NT2/D1 (cell line): ENCODE measurements around the gene PDZD8.

Experiments used
- YY1 ChIP-seq: IDR thresholded peaks from 2 replicates; pipeline ENCODE4 v1.6.1; 2011; ENCODE audit not compliant: insufficient read length, insufficient read depth
- ZNF274 ChIP-seq: IDR thresholded peaks from 2 replicates; pipeline ENCODE4 v1.6.1; 2011; ENCODE audit warnings: mild to moderate bottlenecking, low read depth, low read length

DNA sequence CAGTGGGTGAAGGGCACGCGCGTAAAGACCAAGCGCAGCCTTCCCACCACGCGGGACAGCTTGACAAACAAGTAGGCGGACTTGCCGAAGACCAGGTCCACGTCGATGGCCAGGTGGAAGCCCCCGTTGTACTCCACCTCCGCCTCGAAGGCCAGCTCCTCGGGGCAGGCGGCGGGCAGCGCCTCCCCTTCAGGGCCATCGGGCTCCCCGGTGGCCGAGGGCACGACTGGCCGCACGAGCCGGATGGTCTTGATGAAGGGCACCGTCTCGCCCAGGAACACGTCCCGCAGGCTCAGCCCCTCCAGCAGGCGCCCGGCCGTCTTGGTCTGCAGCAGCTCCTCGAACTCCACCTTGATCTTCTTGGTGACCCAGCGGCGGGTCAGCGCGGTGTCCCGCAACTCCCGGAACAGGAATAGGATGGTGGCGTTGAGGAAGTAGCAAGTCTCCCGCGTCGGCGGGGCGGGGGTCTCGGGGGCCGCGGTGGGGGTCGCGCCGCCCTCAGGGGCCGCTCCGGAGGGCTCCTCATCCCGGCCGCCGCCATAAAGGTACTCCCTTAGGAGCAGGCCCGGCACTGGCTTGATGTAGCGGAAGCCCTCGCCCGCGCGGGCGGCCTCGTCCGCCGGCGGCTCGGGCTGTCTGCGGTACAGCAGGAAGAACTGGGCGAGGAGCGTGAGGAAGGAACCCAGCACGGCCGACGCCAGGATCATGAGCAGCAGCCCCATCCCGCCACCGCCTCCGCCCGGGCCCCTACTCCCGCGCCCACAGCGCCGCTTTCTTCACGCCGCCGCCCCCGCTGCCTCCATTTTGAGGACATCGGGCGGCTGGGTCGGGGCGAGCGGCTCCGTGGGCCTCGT lies 507 bp downstream of the PDZD8 start:
- TF ChIP-seq YY1 (no peak), ZNF274 (no peak)
